ENCODE measurements around the gene PRPF8. TPM values are rescaled to one million over a fixed set of nuclear protein-coding genes. Genes with fewer than 3 reads are reported as not detected.

Gene PRPF8
- total and polyA plus RNA-seq, 2 of the 13 experiments (the other 11 are each of a cell fraction or from before 2014, with no cell fraction given) = 112 to 179 TPM

- TF ChIP-seq ZBTB26 (CRISPR knock-in tag; IDR thresholded peaks at IDR 0.05; ENCODE audit: borderline replicate concordance) (no peak), ZNF280D (CRISPR knock-in tag; IDR thresholded peaks at IDR 0.05) (no peak), DNMT3B (CRISPR knock-in tag; conservative IDR thresholded peaks at IDR 0.05) (peak; percentile 62; the same call in 1 of the 2 replicates), IKZF5 (CRISPR knock-in tag; IDR thresholded peaks at IDR 0.05) (0 out of 2 replicates have a peak, but pooled peaks have one; percentile 20), MXD4 (CRISPR knock-in tag; IDR thresholded peaks at IDR 0.05) (peak; percentile 80), ZFY (CRISPR knock-in tag; IDR thresholded peaks at IDR 0.05) (no peak), CHD4 (IDR thresholded peaks at IDR 0.05; ENCODE audit: borderline replicate concordance, low read length) (no peak), BRD4 (CRISPR knock-in tag; IDR thresholded peaks at IDR 0.05) (no peak), SNAPC4 (CRISPR knock-in tag; IDR thresholded peaks at IDR 0.05) (no peak), ZNF607 (CRISPR knock-in tag; IDR thresholded peaks at IDR 0.05; ENCODE audit: borderline replicate concordance) (0 out of 2 replicates have a peak, but pooled peaks have one; percentile 8), ZNF749 (CRISPR knock-in tag; IDR thresholded peaks at IDR 0.05; ENCODE audit: borderline replicate concordance) (no peak), ZBTB7B (CRISPR knock-in tag; IDR thresholded peaks at IDR 0.05) (peak; percentile 66), POLR2AphosphoS2 (IDR thresholded peaks at IDR 0.05; ENCODE audit: low read depth, low read length) (peak; percentile 22), ZNF281 (CRISPR knock-in tag; IDR thresholded peaks at IDR 0.05; ENCODE audit: borderline replicate concordance) (peak; percentile 91), KLF16 (CRISPR knock-in tag; IDR thresholded peaks at IDR 0.05) (peak in 1 of 2 experiments; percentile 81; a peak in 2 of 4 replicates), RXRA (CRISPR knock-in tag; IDR thresholded peaks at IDR 0.05) (peak; percentile 82)
Observed at GRCh38 chr17:1714427-1714979, 29.8 kb upstream of the PRPF8 start (continued).
